ENCODE results near the gene CRTC1. TPM values are rescaled to one million over a fixed set of nuclear protein-coding genes. Genes with fewer than 3 reads are reported as not detected.

Gene CRTC1
- total RNA-seq, 1 experiment from 2014 or later, result 19.0 TPM

DNA sequence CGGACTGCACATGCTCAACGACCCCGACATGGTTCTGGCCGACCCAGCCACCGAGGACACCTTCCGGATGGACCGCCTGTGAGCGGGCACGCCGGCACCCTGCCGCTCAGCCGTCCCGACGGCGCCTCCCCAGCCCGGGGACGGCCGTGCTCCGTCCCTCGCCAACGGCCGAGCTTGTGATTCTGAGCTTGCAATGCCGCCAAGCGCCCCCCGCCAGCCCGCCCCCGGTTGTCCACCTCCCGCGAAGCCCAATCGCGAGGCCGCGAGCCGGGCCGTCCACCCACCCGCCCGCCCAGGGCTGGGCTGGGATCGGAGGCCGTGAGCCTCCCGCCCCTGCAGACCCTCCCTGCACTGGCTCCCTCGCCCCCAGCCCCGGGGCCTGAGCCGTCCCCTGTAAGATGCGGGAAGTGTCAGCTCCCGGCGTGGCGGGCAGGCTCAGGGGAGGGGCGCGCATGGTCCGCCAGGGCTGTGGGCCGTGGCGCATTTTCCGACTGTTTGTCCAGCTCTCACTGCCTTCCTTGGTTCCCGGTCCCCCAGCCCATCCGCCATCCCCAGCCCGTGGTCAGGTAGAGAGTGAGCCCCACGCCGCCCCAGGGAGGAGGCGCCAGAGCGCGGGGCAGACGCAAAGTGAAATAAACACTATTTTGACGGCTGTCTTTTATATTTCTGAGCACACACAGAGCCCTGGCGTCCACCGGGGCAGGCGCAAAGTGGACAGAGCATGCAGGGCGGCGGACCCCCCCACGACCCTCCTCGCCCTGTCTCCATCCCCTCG lies 94.0 kb downstream of the CRTC1 start:
- Histone ChIP-seq H4K8ac (replicated peaks; ENCODE audit: insufficient read length, low read depth, low read length) (no peak overlapping the region), H3K23me2 (ENCODE audit: insufficient read length, low read depth, low read length, poor library complexity, severe bottlenecking) (no peaks in the 10 kb centered on the region), H2AK5ac (ENCODE audit: insufficient read length, low read length) (no peak overlapping the region), H3K14ac (ENCODE audit: insufficient read depth, low read length) (no peak overlapping the region), H3K56ac (ENCODE audit: insufficient read length, low read depth, low read length) (no peak overlapping the region), H4K5ac (ENCODE audit: insufficient read length, low read depth, low read length) (no peak overlapping the region), H2BK15ac (ENCODE audit: low read depth, low read length) (no peak overlapping the region), H4K91ac (ENCODE audit: insufficient read length, low read depth, low read length) (no peak overlapping the region), H3K4me2 (ENCODE audit: insufficient read depth, insufficient read length, low read length) (no peak overlapping the region), H2AFZ (ENCODE audit: low read length) (no peak overlapping the region), H4K20me1 (ENCODE audit: control insufficient read depth, insufficient read depth, insufficient read length) (no peaks in the 10 kb centered on the region), H2BK120ac (ENCODE audit: low read depth, low read length, poor library complexity, severe bottlenecking) (no peak overlapping the region), H3K4me1 (ENCODE audit: insufficient read depth, low read length) (no peaks in the 10 kb centered on the region), H3K27ac (ENCODE audit: insufficient read length, low read depth, low read length) (no peak overlapping the region), H3K79me2 (ENCODE audit: insufficient read depth, low read length) (no peaks in the 10 kb centered on the region), H2BK12ac (ENCODE audit: insufficient read length, low read depth, low read length) (no peak overlapping the region), H3K9ac (ENCODE audit: extremely low read depth, insufficient read length, low read length) (no peak overlapping the region), H3K23ac (ENCODE audit: insufficient read length, low read depth, low read length) (no peak overlapping the region), H3K4ac (ENCODE audit: low read depth, low read length) (no peak overlapping the region), H3K9me3 (ENCODE audit: control insufficient read depth, low read depth, low read length) (no peaks in the 10 kb centered on the region), H3K79me1 (ENCODE audit: insufficient read depth, low read depth, low read length, poor library complexity, severe bottlenecking) (no peaks in the 10 kb centered on the region), H2BK20ac (ENCODE audit: low read depth, low read length, poor library complexity, severe bottlenecking) (no peak overlapping the region), H2BK5ac (ENCODE audit: insufficient read length, low read length) (no peak overlapping the region), H3K18ac (ENCODE audit: insufficient read length, low read depth, low read length) (no peak overlapping the region), H3K27me3 (ENCODE audit: insufficient read depth, low read length) (peaks cover 61% of the 10 kb centered on the region), H3T11ph (ENCODE audit: low read length) (no peak overlapping the region)
- Mint-ChIP-seq H3K27me3 (ENCODE audit: low read depth) (peaks cover 96% of the 10 kb centered on the region), H3K9me3 (no peaks in the 10 kb centered on the region), H3K4me1 (peaks cover 2 to 9% of the 10 kb centered on the region in 2 experiments; a peak in 1 of 4 replicates), H3K4me3 (peak overlapping the region in 1 of 2 experiments; percentile 46; a peak in 1 of 5 replicates), H3K36me3 (ENCODE audit: insufficient read depth in 1 of 3, low read depth in 3 of 3) (no peaks in the 10 kb centered on the region), H3K27ac (no peak overlapping the region)
- no CpG with 5 or more reads among the region's 71 CpGs for WGBS (ENCODE audit: extremely low coverage, insufficient read length, low lambda C conversion rate)
- TF ChIP-seq, protein P1, sequence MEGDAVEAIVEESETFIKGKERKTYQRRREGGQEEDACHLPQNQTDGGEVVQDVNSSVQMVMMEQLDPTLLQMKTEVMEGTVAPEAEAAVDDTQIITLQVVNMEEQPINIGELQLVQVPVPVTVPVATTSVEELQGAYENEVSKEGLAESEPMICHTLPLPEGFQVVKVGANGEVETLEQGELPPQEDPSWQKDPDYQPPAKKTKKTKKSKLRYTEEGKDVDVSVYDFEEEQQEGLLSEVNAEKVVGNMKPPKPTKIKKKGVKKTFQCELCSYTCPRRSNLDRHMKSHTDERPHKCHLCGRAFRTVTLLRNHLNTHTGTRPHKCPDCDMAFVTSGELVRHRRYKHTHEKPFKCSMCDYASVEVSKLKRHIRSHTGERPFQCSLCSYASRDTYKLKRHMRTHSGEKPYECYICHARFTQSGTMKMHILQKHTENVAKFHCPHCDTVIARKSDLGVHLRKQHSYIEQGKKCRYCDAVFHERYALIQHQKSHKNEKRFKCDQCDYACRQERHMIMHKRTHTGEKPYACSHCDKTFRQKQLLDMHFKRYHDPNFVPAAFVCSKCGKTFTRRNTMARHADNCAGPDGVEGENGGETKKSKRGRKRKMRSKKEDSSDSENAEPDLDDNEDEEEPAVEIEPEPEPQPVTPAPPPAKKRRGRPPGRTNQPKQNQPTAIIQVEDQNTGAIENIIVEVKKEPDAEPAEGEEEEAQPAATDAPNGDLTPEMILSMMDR (conservative IDR thresholded peaks at IDR 0.05), result no peak
- DNase-seq, result no peak

Measured in H9 (cell line).